ENCODE data around the gene MAGEF1.

Gene MAGEF1

GRCh38 chr3:184741259-184741556 lies 29.3 kb upstream of the MAGEF1 start:
- H3K27ac ChIP-seq (ENCODE audit: low read depth, low read length), result no peak overlapping the region
- no peaks in the 10 kb centered on the region for H3K9me2 ChIP-seq (replicated peaks; ENCODE audit: insufficient read depth, low read length)
- no peak overlapping the region for H3K4me2 ChIP-seq (ENCODE audit: low read depth, low read length, poor library complexity, severe bottlenecking)
- H3K79me2 ChIP-seq (ENCODE audit: insufficient read depth, low read length), result no peaks in the 10 kb centered on the region
- H3K27me3 ChIP-seq (ENCODE audit: low read length), result no peaks in the 10 kb centered on the region
- no peaks in the 10 kb centered on the region for H3K36me3 ChIP-seq (ENCODE audit: low read length)
- H3K9me3 ChIP-seq (ENCODE audit: insufficient read depth, low read length), result no peaks in the 10 kb centered on the region
- no peaks in the 10 kb centered on the region for H3F3A ChIP-seq (ENCODE audit: insufficient read depth)
- TF ChIP-seq, protein P1, sequence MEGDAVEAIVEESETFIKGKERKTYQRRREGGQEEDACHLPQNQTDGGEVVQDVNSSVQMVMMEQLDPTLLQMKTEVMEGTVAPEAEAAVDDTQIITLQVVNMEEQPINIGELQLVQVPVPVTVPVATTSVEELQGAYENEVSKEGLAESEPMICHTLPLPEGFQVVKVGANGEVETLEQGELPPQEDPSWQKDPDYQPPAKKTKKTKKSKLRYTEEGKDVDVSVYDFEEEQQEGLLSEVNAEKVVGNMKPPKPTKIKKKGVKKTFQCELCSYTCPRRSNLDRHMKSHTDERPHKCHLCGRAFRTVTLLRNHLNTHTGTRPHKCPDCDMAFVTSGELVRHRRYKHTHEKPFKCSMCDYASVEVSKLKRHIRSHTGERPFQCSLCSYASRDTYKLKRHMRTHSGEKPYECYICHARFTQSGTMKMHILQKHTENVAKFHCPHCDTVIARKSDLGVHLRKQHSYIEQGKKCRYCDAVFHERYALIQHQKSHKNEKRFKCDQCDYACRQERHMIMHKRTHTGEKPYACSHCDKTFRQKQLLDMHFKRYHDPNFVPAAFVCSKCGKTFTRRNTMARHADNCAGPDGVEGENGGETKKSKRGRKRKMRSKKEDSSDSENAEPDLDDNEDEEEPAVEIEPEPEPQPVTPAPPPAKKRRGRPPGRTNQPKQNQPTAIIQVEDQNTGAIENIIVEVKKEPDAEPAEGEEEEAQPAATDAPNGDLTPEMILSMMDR (IDR thresholded peaks at IDR 0.05; ENCODE audit: insufficient read depth, low read length, poor library complexity, severe bottlenecking), result no peak
- TF ChIP-seq EZH2phosphoT487 (conservative IDR thresholded peaks at IDR 0.05; ENCODE audit: low read length), result no peak
- H4K20me1 ChIP-seq (ENCODE audit: low read depth, low read length), result no peaks in the 10 kb centered on the region
- no peak overlapping the region for H3K9ac ChIP-seq (ENCODE audit: low read length)
- no peak overlapping the region for H2AFZ ChIP-seq (ENCODE audit: low read depth, low read length, severe bottlenecking)
- H3K4me3 ChIP-seq (ENCODE audit: insufficient read depth, low read length, poor library complexity, severe bottlenecking), result no peak overlapping the region

DNA sequence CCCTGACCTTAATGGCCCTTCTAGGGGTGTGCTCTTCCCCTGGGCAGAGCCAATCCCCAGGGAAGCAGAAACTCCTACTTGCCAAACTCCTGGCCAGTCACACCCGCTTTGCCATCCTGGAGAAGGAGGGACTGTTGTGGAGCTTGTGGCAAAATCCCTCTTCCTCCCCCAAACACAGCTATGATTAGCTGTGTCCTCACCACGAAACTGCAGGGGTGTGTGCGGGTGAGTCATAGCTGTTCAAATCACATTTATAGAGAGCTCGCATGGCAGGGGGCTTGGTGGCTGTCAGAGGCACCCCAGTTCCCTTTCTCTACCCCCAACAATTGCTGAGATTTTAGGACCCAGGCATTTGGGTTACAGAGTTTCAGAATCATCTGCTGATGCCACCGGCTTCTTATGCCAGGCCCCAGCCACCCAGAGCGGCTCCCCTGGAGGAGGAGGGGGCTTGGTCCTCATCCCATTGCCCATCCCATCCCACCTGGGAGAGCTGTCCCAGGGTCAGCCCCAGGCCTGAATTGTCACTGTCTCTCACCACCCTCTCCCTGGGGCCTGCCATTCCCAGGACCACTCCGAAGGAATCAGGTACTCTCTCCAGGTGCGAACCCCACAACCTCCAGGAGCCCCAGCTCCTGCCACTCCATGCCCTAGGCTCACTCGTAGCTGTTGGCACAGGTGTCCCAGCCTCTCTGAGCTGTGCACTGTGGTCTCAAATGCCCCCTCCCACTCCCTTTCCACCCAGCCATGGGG lies 28.8 kb upstream of the MAGEF1 start:
- Histone ChIP-seq H3K4me2 (ENCODE audit: low read depth, low read length, poor library complexity, severe bottlenecking) (no peak overlapping the region), H3K9me2 (replicated peaks; ENCODE audit: insufficient read depth, low read length) (no peaks in the 10 kb centered on the region), H3K79me2 (ENCODE audit: insufficient read depth, low read length) (no peaks in the 10 kb centered on the region), H3K27me3 (ENCODE audit: low read length) (no peaks in the 10 kb centered on the region), H3K9ac (ENCODE audit: low read length) (no peak overlapping the region), H3K4me3 (ENCODE audit: insufficient read depth, low read length, poor library complexity, severe bottlenecking) (no peak overlapping the region), H3K36me3 (ENCODE audit: low read length) (no peaks in the 10 kb centered on the region), H4K20me1 (ENCODE audit: low read depth, low read length) (no peaks in the 10 kb centered on the region), H3K9me3 (ENCODE audit: insufficient read depth, low read length) (no peaks in the 10 kb centered on the region), H2AFZ (ENCODE audit: low read depth, low read length, severe bottlenecking) (no peak overlapping the region), H3K27ac (ENCODE audit: low read depth, low read length) (no peak overlapping the region), H3F3A (ENCODE audit: insufficient read depth) (no peaks in the 10 kb centered on the region)
- TF ChIP-seq, protein P1 (IDR thresholded peaks at IDR 0.05; ENCODE audit: insufficient read depth, low read length, poor library complexity, severe bottlenecking), result no peak
- no peak for TF ChIP-seq EZH2phosphoT487 (conservative IDR thresholded peaks at IDR 0.05; ENCODE audit: low read length)

GRCh38 chr3:184739594-184740505 lies 28.0 kb upstream of the MAGEF1 start:
- H3K79me2 ChIP-seq (ENCODE audit: insufficient read depth, low read length), result no peaks in the 10 kb centered on the region
- H2AFZ ChIP-seq (ENCODE audit: low read depth, low read length, severe bottlenecking), result no peak overlapping the region
- H3F3A ChIP-seq (ENCODE audit: insufficient read depth), result no peaks in the 10 kb centered on the region
- no peak overlapping the region for H3K4me2 ChIP-seq (ENCODE audit: low read depth, low read length, poor library complexity, severe bottlenecking)
- no peaks in the 10 kb centered on the region for H3K9me3 ChIP-seq (ENCODE audit: insufficient read depth, low read length)
- H4K20me1 ChIP-seq (ENCODE audit: low read depth, low read length), result no peaks in the 10 kb centered on the region
- no peaks in the 10 kb centered on the region for H3K27me3 ChIP-seq (ENCODE audit: low read length)
- H3K4me3 ChIP-seq (ENCODE audit: insufficient read depth, low read length, poor library complexity, severe bottlenecking), result no peak overlapping the region
- H3K36me3 ChIP-seq (ENCODE audit: low read length), result no peaks in the 10 kb centered on the region
- H3K27ac ChIP-seq (ENCODE audit: low read depth, low read length), result no peak overlapping the region
- H3K9me2 ChIP-seq (replicated peaks; ENCODE audit: insufficient read depth, low read length), result no peaks in the 10 kb centered on the region
- H3K9ac ChIP-seq (ENCODE audit: low read length), result no peak overlapping the region
- TF ChIP-seq, protein P1 (IDR thresholded peaks at IDR 0.05; ENCODE audit: insufficient read depth, low read length, poor library complexity, severe bottlenecking), result no peak
- no peak for TF ChIP-seq EZH2phosphoT487 (conservative IDR thresholded peaks at IDR 0.05; ENCODE audit: low read length)
